H9 (cell line): ENCODE data around the gene LAGE3. TPM values are rescaled to one million over a fixed set of nuclear protein-coding genes. Genes with fewer than 3 reads are reported as not detected.

Source experiments
- DNase-seq: peaks from one replicate; pipeline ENCODE4 v3.0.0-alpha.2; 2017
- H2AFZ ChIP-seq: one replicate; pipeline ENCODE4 v1.6.1; 2013; ENCODE audit warnings: mild to moderate bottlenecking, low read length, control low read depth, moderate library complexity
- H2AK5ac ChIP-seq: 2 replicates; pipeline ENCODE4 v1.6.1; 2013; ENCODE audit warnings: low read length, control low read depth, mixed read lengths; ENCODE audit not compliant: insufficient read length
- H2BK120ac ChIP-seq: one replicate; pipeline ENCODE4 v1.6.1; 2013; ENCODE audit warnings: low read depth, mild to moderate bottlenecking, low read length, control low read depth, inconsistent platforms; ENCODE audit not compliant: poor library complexity, severe bottlenecking
- H2BK12ac ChIP-seq: 2 replicates; pipeline ENCODE4 v1.6.1; 2013; ENCODE audit warnings: low read length, control low read depth, mixed read lengths, low read depth; ENCODE audit not compliant: insufficient read length
- H2BK15ac ChIP-seq: 2 replicates; pipeline ENCODE4 v1.6.1; 2013; ENCODE audit warnings: low read depth, low read length, control low read depth
- H2BK20ac ChIP-seq: one replicate; pipeline ENCODE4 v1.6.1; 2013; ENCODE audit warnings: low read depth, mild to moderate bottlenecking, low read length, control low read depth, inconsistent platforms; ENCODE audit not compliant: poor library complexity, severe bottlenecking
- H2BK5ac ChIP-seq: 2 replicates; pipeline ENCODE4 v1.6.1; 2013; ENCODE audit warnings: low read length, control low read depth, mixed read lengths; ENCODE audit not compliant: insufficient read length
- H3K14ac ChIP-seq: 2 replicates; pipeline ENCODE4 v1.6.1; 2013; ENCODE audit warnings: low read length, control low read depth; ENCODE audit not compliant: insufficient read depth
- H3K18ac ChIP-seq: 2 replicates; pipeline ENCODE4 v1.6.1; 2013; ENCODE audit warnings: low read depth, mild to moderate bottlenecking, mixed read lengths, low read length, control low read depth; ENCODE audit not compliant: insufficient read length
- H3K23ac ChIP-seq: 2 replicates; pipeline ENCODE4 v1.6.1; 2013; ENCODE audit warnings: low read length, control low read depth, mixed read lengths, low read depth; ENCODE audit not compliant: insufficient read length
- H3K23me2 ChIP-seq: 2 replicates; pipeline ENCODE4 v1.6.1; 2013; ENCODE audit warnings: low read depth, mild to moderate bottlenecking, mixed read lengths, low read length, control low read depth; ENCODE audit not compliant: insufficient read length, poor library complexity, severe bottlenecking
- H3K27ac ChIP-seq: 2 replicates; pipeline ENCODE4 v1.5.1; 2013; ENCODE audit warnings: low read length, control low read depth, mixed read lengths, low read depth; ENCODE audit not compliant: insufficient read length
- H3K27me3 ChIP-seq: 2 replicates; pipeline ENCODE4 v1.6.1; 2013; ENCODE audit warnings: low read length, control low read depth, inconsistent platforms; ENCODE audit not compliant: insufficient read depth
- H3K4ac ChIP-seq: 2 replicates; pipeline ENCODE4 v1.6.1; 2013; ENCODE audit warnings: low read depth, mild to moderate bottlenecking, control low read depth, inconsistent platforms, low read length, moderate library complexity
- H3K4me1 ChIP-seq: 2 replicates; pipeline ENCODE4 v1.6.1; 2013; ENCODE audit warnings: low read length, control low read depth, inconsistent platforms; ENCODE audit not compliant: insufficient read depth
- H3K4me2 ChIP-seq: 2 replicates; pipeline ENCODE4 v1.6.1; 2013; ENCODE audit warnings: low read length, control low read depth, mixed read lengths; ENCODE audit not compliant: insufficient read length, insufficient read depth
- H3K56ac ChIP-seq: 2 replicates; pipeline ENCODE4 v1.6.1; 2013; ENCODE audit warnings: low read depth, mild to moderate bottlenecking, mixed read lengths, low read length, control low read depth; ENCODE audit not compliant: insufficient read length
- H3K79me1 ChIP-seq: 2 replicates; pipeline ENCODE4 v1.6.1; 2013; ENCODE audit warnings: low read depth, mild to moderate bottlenecking, moderate library complexity, low read length, control low read depth, inconsistent platforms; ENCODE audit not compliant: insufficient read depth, poor library complexity, severe bottlenecking
- H3K79me2 ChIP-seq: 2 replicates; pipeline ENCODE4 v1.6.1; 2013; ENCODE audit warnings: low read length, control low read depth, inconsistent platforms; ENCODE audit not compliant: insufficient read depth
- H3K9ac ChIP-seq: 2 replicates; pipeline ENCODE4 v1.6.1; 2013; ENCODE audit warnings: low read length, control low read depth, mixed read lengths; ENCODE audit not compliant: insufficient read length; ENCODE audit errors: extremely low read depth
- H3K9me3 ChIP-seq: one replicate; pipeline ENCODE4 v1.6.1; 2013; ENCODE audit warnings: low read depth, low read length, inconsistent platforms; ENCODE audit not compliant: control insufficient read depth
- H3T11ph ChIP-seq: one replicate; pipeline ENCODE4 v1.6.1; 2013; ENCODE audit warnings: mild to moderate bottlenecking, low read length, control low read depth, inconsistent platforms
- H4K20me1 ChIP-seq: one replicate; pipeline ENCODE4 v1.6.1; 2013; ENCODE audit not compliant: control insufficient read depth, insufficient read length, insufficient read depth
- H4K5ac ChIP-seq: 2 replicates; pipeline ENCODE4 v1.6.1; 2013; ENCODE audit warnings: low read depth, mild to moderate bottlenecking, mixed read lengths, low read length, control low read depth; ENCODE audit not compliant: insufficient read length
- H4K8ac ChIP-seq: replicated peaks from 2 replicates; pipeline ENCODE4 v1.6.1; 2013; ENCODE audit warnings: low read length, control low read depth, mixed read lengths, low read depth; ENCODE audit not compliant: insufficient read length
- H4K91ac ChIP-seq: 2 replicates; pipeline ENCODE4 v1.6.1; 2013; ENCODE audit warnings: low read depth, mild to moderate bottlenecking, moderate library complexity, mixed read lengths, low read length, control low read depth; ENCODE audit not compliant: insufficient read length
- H3K27ac Mint-ChIP-seq, 3 experiments: 2 replicates in 2 of 3; 3 replicates in 1 of 3; pipeline ENCODE4 v1.8.0; 2020 to 2021; ENCODE audit warnings: mixed read lengths in 3 of 3, mild to moderate bottlenecking in 1 of 3, moderate library complexity in 1 of 3
- H3K27me3 Mint-ChIP-seq: 2 replicates; pipeline ENCODE4 v1.8.0; 2021; ENCODE audit warnings: low read depth, mild to moderate bottlenecking, moderate library complexity, mixed read lengths
- H3K36me3 Mint-ChIP-seq, 3 experiments: 2 replicates in 2 of 3; 3 replicates in 1 of 3; pipeline ENCODE4 v1.8.0; 2020 to 2021; ENCODE audit warnings: low read depth in 3 of 3, mixed read lengths in 3 of 3; ENCODE audit not compliant: insufficient read depth in 1 of 3
- H3K4me1 Mint-ChIP-seq, 2 experiments: 2 replicates each; pipeline ENCODE4 v1.8.0; 2020; ENCODE audit warnings: mixed read lengths in 2 of 2
- H3K4me3 Mint-ChIP-seq, 2 experiments: 2 replicates in 1 of 2; 3 replicates in 1 of 2; pipeline ENCODE4 v1.8.0; 2020 to 2021; ENCODE audit warnings: mild to moderate bottlenecking in 2 of 2, mixed read lengths in 2 of 2, moderate library complexity in 1 of 2
- H3K9me3 Mint-ChIP-seq, 2 experiments: 2 replicates in 1 of 2; 3 replicates in 1 of 2; pipeline ENCODE4 v1.8.0; 2020; ENCODE audit warnings: mild to moderate bottlenecking in 2 of 2, mixed read lengths in 2 of 2, moderate library complexity in 1 of 2
- CTCF ChIP-seq: fragments of 200-600 bp; sonication (generic); conservative IDR thresholded peaks from 3 replicates; pipeline ENCODE4 v1.8.0; 2021; ENCODE audit warnings: antibody characterized with exemption, mild to moderate bottlenecking
- WGBS: extraction: QIAGEN DNeasy Blood & Tissue Kit; methylation state at CpG from one replicate; pipeline ENCODE4 v1.1.7; 2013; ENCODE audit warnings: missing lambda C conversion rate, low lambda C conversion rate, mixed read lengths; ENCODE audit not compliant: insufficient read length; ENCODE audit errors: extremely low coverage; 5-methylcytosine and 5-hydroxymethylcytosine counted together
- total RNA-seq: library from RNA; stranded (reverse); gene quantifications from 2 replicates; pipeline ENCODE4 v1.2.1, GENCODE V29; 2021

LAGE3 gene
- total RNA-seq, 1 experiment from 2014 or later: 32.5 TPM

- Histone ChIP-seq H3K4me2 (peak overlapping the region; percentile 71), H3K18ac (peak overlapping the region; percentile 78), H3K9ac (no peak overlapping the region), H2BK15ac (no peak overlapping the region), H3K9me3 (peaks cover 13% of the 10 kb centered on the region), H3K27me3 (no peaks in the 10 kb centered on the region; the same call in 1 of the 2 replicates), H2BK120ac (no peak overlapping the region), H3K79me2 (no peaks in the 10 kb centered on the region), H3K79me1 (no peaks in the 10 kb centered on the region), H3K23me2 (peaks cover 15% of the 10 kb centered on the region), H2AFZ (no peak overlapping the region), H3K23ac (no peak overlapping the region), H3K4ac (no peak overlapping the region), H3K14ac (peak overlapping the region; percentile 89), H3K56ac (no peak overlapping the region), H3K27ac (no peak overlapping the region), H2AK5ac (no peak overlapping the region), H2BK12ac (no peak overlapping the region), H4K91ac (no peak overlapping the region), H4K5ac (no peak overlapping the region), H4K8ac (no peak overlapping the region), H3K4me1 (no peaks in the 10 kb centered on the region), H2BK20ac (no peak overlapping the region), H3T11ph (no peak overlapping the region), H4K20me1 (no peaks in the 10 kb centered on the region), H2BK5ac (no peak overlapping the region)
- peaks cover 49 to 52% of the 10 kb centered on the region in 2 experiments for H3K9me3 Mint-ChIP-seq
- peaks cover 14 to 17% of the 10 kb centered on the region in 2 experiments for H3K4me1 Mint-ChIP-seq
- H3K4me3 Mint-ChIP-seq: peak overlapping the region; percentile 60 to 70
- peaks cover 23% of the 10 kb centered on the region for H3K27me3 Mint-ChIP-seq
- DNase-seq: peak; percentile 49
- TF ChIP-seq CTCF: no peak
- no CpG with 5 or more reads among the region's 25 CpGs for WGBS
- H3K27ac Mint-ChIP-seq: peak overlapping the region; percentile 11 to 75 (median 44); a peak in 5 of 7 replicates
- peaks cover 3 to 7% (median 6%) of the 10 kb centered on the region in 3 experiments; a peak in 4 of 7 replicates for H3K36me3 Mint-ChIP-seq
These were observed 38.2 kb upstream of the LAGE3 start for GRCh38 chrX:154517101-154517781.
